GM23338 (cell line): ENCODE data around the gene LCMT1. TPM values are rescaled to one million over a fixed set of nuclear protein-coding genes. Genes with fewer than 3 reads are reported as not detected.

ENCODE experiments used
- ATAC-seq: fragments of 200-7000 bp; cut with Tn5 transposase; 3 replicates; pipeline ENCODE4 v1.9.1; 2020
- DNase-seq: peaks from one replicate; pipeline ENCODE4 v3.0.0-alpha.2; 2015; ENCODE audit warnings: low spot score
- H2AFZ ChIP-seq: fragments of 200-600 bp; sonication (generic); 2 replicates; pipeline ENCODE4 v1.8.0; 2016; ENCODE audit warnings: antibody characterized with exemption, mild to moderate bottlenecking, moderate library complexity
- H3F3A ChIP-seq: fragments of 200-600 bp; sonication (generic); replicated peaks from 2 replicates; pipeline ENCODE4 v1.8.0; 2017; ENCODE audit warnings: antibody characterized with exemption, mixed run types, low read depth
- H3K27ac ChIP-seq: fragments of 200-600 bp; sonication (generic); 2 replicates; pipeline ENCODE4 v1.6.1; 2016; ENCODE audit warnings: low read depth
- H3K27me3 ChIP-seq: fragments of 200-600 bp; sonication (generic); 2 replicates; pipeline ENCODE4 v1.8.0; 2016; ENCODE audit warnings: mild to moderate bottlenecking, mixed run types, moderate library complexity; ENCODE audit not compliant: insufficient read depth
- H3K36me3 ChIP-seq: fragments of 200-600 bp; sonication (generic); 2 replicates; pipeline ENCODE4 v1.8.0; 2016; ENCODE audit warnings: mild to moderate bottlenecking; ENCODE audit not compliant: insufficient read depth
- H3K4me1 ChIP-seq: fragments of 200-600 bp; sonication (generic); 2 replicates; pipeline ENCODE4 v1.8.0; 2016; ENCODE audit warnings: mild to moderate bottlenecking, moderate library complexity; ENCODE audit not compliant: insufficient read depth
- H3K4me2 ChIP-seq: fragments of 200-600 bp; sonication (generic); 2 replicates; pipeline ENCODE4 v1.7.1; 2017; ENCODE audit warnings: mixed run types
- H3K4me3 ChIP-seq: fragments of 200-600 bp; sonication (generic); 2 replicates; pipeline ENCODE4 v1.6.1; 2016; ENCODE audit warnings: mixed run types
- H3K79me2 ChIP-seq: fragments of 200-600 bp; sonication (generic); replicated peaks from 2 replicates; pipeline ENCODE4 v1.8.0; 2017; ENCODE audit warnings: mild to moderate bottlenecking; ENCODE audit not compliant: insufficient read depth
- H3K9me2 ChIP-seq: fragments of 200-600 bp; sonication (generic); 2 replicates; pipeline ENCODE4 v1.8.0; 2017; ENCODE audit not compliant: insufficient read depth
- H4K20me1 ChIP-seq: fragments of 200-600 bp; sonication (generic); replicated peaks from 2 replicates; pipeline ENCODE4 v1.8.0; 2017; ENCODE audit warnings: mild to moderate bottlenecking; ENCODE audit not compliant: insufficient read depth
- H3K27ac Mint-ChIP-seq: 2 replicates; pipeline ENCODE4 v1.8.0; 2020; ENCODE audit warnings: inconsistent platforms, mild to moderate bottlenecking, moderate library complexity, mixed read lengths
- H3K27me3 Mint-ChIP-seq: 3 replicates; pipeline ENCODE4 v1.8.0; 2022; ENCODE audit warnings: low read depth, mild to moderate bottlenecking, moderate library complexity, mixed read lengths, inconsistent platforms; ENCODE audit not compliant: insufficient read depth, poor library complexity
- H3K36me3 Mint-ChIP-seq: 3 replicates; pipeline ENCODE4 v1.8.0; 2021; ENCODE audit warnings: low read depth, mild to moderate bottlenecking, inconsistent platforms, moderate library complexity, mixed read lengths
- H3K4me1 Mint-ChIP-seq: 3 replicates; pipeline ENCODE4 v1.8.0; 2020; ENCODE audit warnings: mild to moderate bottlenecking, inconsistent platforms, mixed read lengths
- H3K4me3 Mint-ChIP-seq: 3 replicates; pipeline ENCODE4 v1.8.0; 2021; ENCODE audit warnings: moderate library complexity, mild to moderate bottlenecking, inconsistent platforms, mixed read lengths
- H3K9me3 Mint-ChIP-seq: 3 replicates; pipeline ENCODE4 v1.8.0; 2020; ENCODE audit warnings: moderate library complexity, mild to moderate bottlenecking, inconsistent platforms, mixed read lengths
- CREB1 ChIP-seq: fragments of 250-450 bp; sonication (Bioruptor Pico); IDR thresholded peaks from 2 replicates; pipeline ENCODE4 v1.5.0; 2020; ENCODE audit warnings: low read depth, mild to moderate bottlenecking, moderate library complexity
- EZH2 ChIP-seq: fragments of 200-600 bp; sonication (generic); IDR thresholded peaks from one replicate; pipeline ENCODE4 v1.8.0; 2017; ENCODE audit warnings: antibody characterized with exemption, mild to moderate bottlenecking, low read depth; ENCODE audit not compliant: unreplicated experiment
- EZH2phosphoT487 ChIP-seq: fragments of 200-600 bp; sonication (generic); IDR thresholded peaks from one replicate; pipeline ENCODE4 v1.8.1; 2018; ENCODE audit warnings: antibody characterized with exemption; ENCODE audit not compliant: unreplicated experiment
- JUNB ChIP-seq: IDR thresholded peaks from one replicate; pipeline ENCODE4 v1.6.1; 2016; ENCODE audit warnings: antibody characterized with exemption; ENCODE audit not compliant: unreplicated experiment
- NANOG ChIP-seq: IDR thresholded peaks from 2 replicates; pipeline ENCODE4 v1.6.1; 2016; ENCODE audit warnings: antibody characterized with exemption, borderline replicate concordance
- STAT1 ChIP-seq: IDR thresholded peaks from one replicate; pipeline ENCODE4 v1.6.1; 2016; ENCODE audit warnings: antibody characterized with exemption; ENCODE audit not compliant: unreplicated experiment
- ZNF114 ChIP-seq: fragments of 250-450 bp; sonication (Bioruptor Pico); IDR thresholded peaks from 2 replicates; pipeline ENCODE4 v1.5.0; 2020; ENCODE audit warnings: mild to moderate bottlenecking, moderate library complexity
- polyA plus RNA-seq: library from polyadenylated mRNA; unstranded; fragments of >200 nt; fragmentation: Nextera tagmentation; extraction: Ambion mirVana; gene quantifications from 2 replicates; pipeline ENCODE4 v1.2.1, GENCODE V29; 2016
- total RNA-seq: library from RNA; depleted of rRNA; stranded (reverse); fragments of >200 nt; shearing (Covaris generic); gene quantifications from 2 replicates; pipeline ENCODE4 v1.2.3, GENCODE V29; 2014
- TF ChIP-seq, protein P1 (sequence below): IDR thresholded peaks from one replicate; pipeline ENCODE4 v1.6.1; 2018; ENCODE audit warnings: antibody characterized with exemption; ENCODE audit not compliant: unreplicated experiment
- TF ChIP-seq, protein P2 (sequence below): fragments of 250-450 bp; sonication (Bioruptor Pico); IDR thresholded peaks from 2 replicates; pipeline ENCODE4 v1.5.0; 2020; ENCODE audit warnings: mild to moderate bottlenecking, moderate library complexity
- TF ChIP-seq, protein P3 (sequence below): IDR thresholded peaks from 2 replicates; pipeline ENCODE4 v1.6.1; 2016; ENCODE audit warnings: antibody characterized with exemption
- TF ChIP-seq, protein P4 (sequence below), 2 experiments: fragments of 200-600 bp in 1 of 2; sonication (generic) in 1 of 2; conservative IDR thresholded peaks; 2 replicates each; pipeline versions ENCODE4 v1.5.1 to v1.6.1; 2016 to 2017; ENCODE audit warnings: antibody characterized with exemption in 2 of 2, low read depth in 2 of 2, mild to moderate bottlenecking in 2 of 2, moderate library complexity in 1 of 2

The LCMT1 gene
- total and polyA plus RNA-seq, 2 experiments from 2014 or later: 56.2 to 84.6 TPM

DNA sequence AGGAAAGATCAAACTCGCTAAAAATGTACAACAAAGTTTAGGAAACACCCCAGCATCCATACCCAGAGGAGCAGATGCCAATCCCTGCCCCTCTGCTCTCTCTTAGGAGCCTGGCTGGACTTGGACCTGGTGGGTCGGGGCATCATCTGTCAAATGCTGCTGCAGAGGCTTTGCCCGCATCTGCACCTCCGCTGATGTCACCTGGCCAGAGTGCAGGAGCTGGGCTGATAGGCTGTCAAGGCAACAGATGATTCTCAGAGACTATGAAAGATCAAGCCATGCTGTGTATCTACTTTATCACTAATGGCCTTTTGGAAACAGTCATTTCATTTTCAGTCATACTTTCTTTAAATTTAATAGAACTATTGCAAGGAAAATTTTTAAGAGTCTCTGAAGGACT, 15.9 kb upstream of the LCMT1 start:
- H4K20me1 ChIP-seq: no peaks in the 10 kb centered on the region
- Mint-ChIP-seq H3K9me3 (no peaks in the 10 kb centered on the region), H3K27me3 (no peaks in the 10 kb centered on the region), H3K4me1 (no peaks in the 10 kb centered on the region), H3K4me3 (no peak overlapping the region), H3K27ac (no peak overlapping the region), H3K36me3 (no peaks in the 10 kb centered on the region; the same call in 2 of the 3 replicates)
- H3F3A ChIP-seq: no peaks in the 10 kb centered on the region
- no peaks in the 10 kb centered on the region for H3K4me1 ChIP-seq
- no peaks in the 10 kb centered on the region for H3K36me3 ChIP-seq
- H2AFZ ChIP-seq: no peak overlapping the region
- H3K9me2 ChIP-seq: no peaks in the 10 kb centered on the region
- H3K79me2 ChIP-seq: no peaks in the 10 kb centered on the region
- H3K27ac ChIP-seq: no peak overlapping the region
- H3K27me3 ChIP-seq: no peaks in the 10 kb centered on the region
- no peak for TF ChIP-seq JUNB
- TF ChIP-seq NANOG: no peak
- no peak for TF ChIP-seq ZNF114 (CRISPR knock-in tag)
- TF ChIP-seq, protein P1, sequence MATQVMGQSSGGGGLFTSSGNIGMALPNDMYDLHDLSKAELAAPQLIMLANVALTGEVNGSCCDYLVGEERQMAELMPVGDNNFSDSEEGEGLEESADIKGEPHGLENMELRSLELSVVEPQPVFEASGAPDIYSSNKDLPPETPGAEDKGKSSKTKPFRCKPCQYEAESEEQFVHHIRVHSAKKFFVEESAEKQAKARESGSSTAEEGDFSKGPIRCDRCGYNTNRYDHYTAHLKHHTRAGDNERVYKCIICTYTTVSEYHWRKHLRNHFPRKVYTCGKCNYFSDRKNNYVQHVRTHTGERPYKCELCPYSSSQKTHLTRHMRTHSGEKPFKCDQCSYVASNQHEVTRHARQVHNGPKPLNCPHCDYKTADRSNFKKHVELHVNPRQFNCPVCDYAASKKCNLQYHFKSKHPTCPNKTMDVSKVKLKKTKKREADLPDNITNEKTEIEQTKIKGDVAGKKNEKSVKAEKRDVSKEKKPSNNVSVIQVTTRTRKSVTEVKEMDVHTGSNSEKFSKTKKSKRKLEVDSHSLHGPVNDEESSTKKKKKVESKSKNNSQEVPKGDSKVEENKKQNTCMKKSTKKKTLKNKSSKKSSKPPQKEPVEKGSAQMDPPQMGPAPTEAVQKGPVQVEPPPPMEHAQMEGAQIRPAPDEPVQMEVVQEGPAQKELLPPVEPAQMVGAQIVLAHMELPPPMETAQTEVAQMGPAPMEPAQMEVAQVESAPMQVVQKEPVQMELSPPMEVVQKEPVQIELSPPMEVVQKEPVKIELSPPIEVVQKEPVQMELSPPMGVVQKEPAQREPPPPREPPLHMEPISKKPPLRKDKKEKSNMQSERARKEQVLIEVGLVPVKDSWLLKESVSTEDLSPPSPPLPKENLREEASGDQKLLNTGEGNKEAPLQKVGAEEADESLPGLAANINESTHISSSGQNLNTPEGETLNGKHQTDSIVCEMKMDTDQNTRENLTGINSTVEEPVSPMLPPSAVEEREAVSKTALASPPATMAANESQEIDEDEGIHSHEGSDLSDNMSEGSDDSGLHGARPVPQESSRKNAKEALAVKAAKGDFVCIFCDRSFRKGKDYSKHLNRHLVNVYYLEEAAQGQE: no peak
- TF ChIP-seq STAT1: no peak
- no peak for TF ChIP-seq EZH2phosphoT487
- no peak for TF ChIP-seq CREB1 (CRISPR knock-in tag)
- TF ChIP-seq, protein P2, sequence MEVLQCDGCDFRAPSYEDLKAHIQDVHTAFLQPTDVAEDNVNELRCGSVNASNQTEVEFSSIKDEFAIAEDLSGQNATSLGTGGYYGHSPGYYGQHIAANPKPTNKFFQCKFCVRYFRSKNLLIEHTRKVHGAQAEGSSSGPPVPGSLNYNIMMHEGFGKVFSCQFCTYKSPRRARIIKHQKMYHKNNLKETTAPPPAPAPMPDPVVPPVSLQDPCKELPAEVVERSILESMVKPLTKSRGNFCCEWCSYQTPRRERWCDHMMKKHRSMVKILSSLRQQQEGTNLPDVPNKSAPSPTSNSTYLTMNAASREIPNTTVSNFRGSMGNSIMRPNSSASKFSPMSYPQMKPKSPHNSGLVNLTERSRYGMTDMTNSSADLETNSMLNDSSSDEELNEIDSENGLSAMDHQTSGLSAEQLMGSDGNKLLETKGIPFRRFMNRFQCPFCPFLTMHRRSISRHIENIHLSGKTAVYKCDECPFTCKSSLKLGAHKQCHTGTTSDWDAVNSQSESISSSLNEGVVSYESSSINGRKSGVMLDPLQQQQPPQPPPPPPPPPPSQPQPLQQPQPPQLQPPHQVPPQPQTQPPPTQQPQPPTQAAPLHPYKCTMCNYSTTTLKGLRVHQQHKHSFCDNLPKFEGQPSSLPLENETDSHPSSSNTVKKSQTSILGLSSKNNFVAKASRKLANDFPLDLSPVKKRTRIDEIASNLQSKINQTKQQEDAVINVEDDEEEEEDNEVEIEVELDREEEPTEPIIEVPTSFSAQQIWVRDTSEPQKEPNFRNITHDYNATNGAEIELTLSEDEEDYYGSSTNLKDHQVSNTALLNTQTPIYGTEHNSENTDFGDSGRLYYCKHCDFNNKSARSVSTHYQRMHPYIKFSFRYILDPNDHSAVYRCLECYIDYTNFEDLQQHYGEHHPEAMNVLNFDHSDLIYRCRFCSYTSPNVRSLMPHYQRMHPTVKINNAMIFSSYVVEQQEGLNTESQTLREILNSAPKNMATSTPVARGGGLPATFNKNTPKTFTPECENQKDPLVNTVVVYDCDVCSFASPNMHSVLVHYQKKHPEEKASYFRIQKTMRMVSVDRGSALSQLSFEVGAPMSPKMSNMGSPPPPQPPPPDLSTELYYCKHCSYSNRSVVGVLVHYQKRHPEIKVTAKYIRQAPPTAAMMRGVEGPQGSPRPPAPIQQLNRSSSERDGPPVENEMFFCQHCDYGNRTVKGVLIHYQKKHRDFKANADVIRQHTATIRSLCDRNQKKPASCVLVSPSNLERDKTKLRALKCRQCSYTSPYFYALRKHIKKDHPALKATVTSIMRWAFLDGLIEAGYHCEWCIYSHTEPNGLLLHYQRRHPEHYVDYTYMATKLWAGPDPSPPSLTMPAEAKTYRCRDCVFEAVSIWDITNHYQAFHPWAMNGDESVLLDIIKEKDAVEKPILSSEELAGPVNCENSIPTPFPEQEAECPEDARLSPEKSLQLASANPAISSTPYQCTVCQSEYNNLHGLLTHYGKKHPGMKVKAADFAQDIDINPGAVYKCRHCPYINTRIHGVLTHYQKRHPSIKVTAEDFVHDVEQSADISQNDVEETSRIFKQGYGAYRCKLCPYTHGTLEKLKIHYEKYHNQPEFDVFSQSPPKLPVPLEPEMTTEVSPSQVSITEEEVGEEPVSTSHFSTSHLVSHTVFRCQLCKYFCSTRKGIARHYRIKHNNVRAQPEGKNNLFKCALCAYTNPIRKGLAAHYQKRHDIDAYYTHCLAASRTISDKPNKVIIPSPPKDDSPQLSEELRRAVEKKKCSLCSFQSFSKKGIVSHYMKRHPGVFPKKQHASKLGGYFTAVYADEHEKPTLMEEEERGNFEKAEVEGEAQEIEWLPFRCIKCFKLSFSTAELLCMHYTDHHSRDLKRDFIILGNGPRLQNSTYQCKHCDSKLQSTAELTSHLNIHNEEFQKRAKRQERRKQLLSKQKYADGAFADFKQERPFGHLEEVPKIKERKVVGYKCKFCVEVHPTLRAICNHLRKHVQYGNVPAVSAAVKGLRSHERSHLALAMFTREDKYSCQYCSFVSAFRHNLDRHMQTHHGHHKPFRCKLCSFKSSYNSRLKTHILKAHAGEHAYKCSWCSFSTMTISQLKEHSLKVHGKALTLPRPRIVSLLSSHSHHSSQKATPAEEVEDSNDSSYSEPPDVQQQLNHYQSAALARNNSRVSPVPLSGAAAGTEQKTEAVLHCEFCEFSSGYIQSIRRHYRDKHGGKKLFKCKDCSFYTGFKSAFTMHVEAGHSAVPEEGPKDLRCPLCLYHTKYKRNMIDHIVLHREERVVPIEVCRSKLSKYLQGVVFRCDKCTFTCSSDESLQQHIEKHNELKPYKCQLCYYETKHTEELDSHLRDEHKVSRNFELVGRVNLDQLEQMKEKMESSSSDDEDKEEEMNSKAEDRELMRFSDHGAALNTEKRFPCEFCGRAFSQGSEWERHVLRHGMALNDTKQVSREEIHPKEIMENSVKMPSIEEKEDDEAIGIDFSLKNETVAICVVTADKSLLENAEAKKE (CRISPR knock-in tag): no peak
- TF ChIP-seq, protein P3, sequence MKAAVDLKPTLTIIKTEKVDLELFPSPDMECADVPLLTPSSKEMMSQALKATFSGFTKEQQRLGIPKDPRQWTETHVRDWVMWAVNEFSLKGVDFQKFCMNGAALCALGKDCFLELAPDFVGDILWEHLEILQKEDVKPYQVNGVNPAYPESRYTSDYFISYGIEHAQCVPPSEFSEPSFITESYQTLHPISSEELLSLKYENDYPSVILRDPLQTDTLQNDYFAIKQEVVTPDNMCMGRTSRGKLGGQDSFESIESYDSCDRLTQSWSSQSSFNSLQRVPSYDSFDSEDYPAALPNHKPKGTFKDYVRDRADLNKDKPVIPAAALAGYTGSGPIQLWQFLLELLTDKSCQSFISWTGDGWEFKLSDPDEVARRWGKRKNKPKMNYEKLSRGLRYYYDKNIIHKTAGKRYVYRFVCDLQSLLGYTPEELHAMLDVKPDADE: no peak
- no peak for TF ChIP-seq EZH2
- TF ChIP-seq, protein P4, sequence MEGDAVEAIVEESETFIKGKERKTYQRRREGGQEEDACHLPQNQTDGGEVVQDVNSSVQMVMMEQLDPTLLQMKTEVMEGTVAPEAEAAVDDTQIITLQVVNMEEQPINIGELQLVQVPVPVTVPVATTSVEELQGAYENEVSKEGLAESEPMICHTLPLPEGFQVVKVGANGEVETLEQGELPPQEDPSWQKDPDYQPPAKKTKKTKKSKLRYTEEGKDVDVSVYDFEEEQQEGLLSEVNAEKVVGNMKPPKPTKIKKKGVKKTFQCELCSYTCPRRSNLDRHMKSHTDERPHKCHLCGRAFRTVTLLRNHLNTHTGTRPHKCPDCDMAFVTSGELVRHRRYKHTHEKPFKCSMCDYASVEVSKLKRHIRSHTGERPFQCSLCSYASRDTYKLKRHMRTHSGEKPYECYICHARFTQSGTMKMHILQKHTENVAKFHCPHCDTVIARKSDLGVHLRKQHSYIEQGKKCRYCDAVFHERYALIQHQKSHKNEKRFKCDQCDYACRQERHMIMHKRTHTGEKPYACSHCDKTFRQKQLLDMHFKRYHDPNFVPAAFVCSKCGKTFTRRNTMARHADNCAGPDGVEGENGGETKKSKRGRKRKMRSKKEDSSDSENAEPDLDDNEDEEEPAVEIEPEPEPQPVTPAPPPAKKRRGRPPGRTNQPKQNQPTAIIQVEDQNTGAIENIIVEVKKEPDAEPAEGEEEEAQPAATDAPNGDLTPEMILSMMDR (conservative IDR thresholded peaks at IDR 0.05; ENCODE audit: low read depth in 2 of 2): no peak
- no peak overlapping the region for H3K4me3 ChIP-seq
- DNase-seq (no peak), ATAC-seq (no peak)
- no peak overlapping the region for H3K4me2 ChIP-seq
